Measurements from ENCODE around the gene TBX10.

The TBX10 gene

GRCh38 chr11:67680696-67681470, 41.3 kb upstream of the TBX10 start:
- H3K4me2 ChIP-seq (ENCODE audit: low read depth, low read length, poor library complexity, severe bottlenecking): no peak overlapping the region
- H3K79me2 ChIP-seq (ENCODE audit: insufficient read depth, low read length): no peaks in the 10 kb centered on the region
- H3K27me3 ChIP-seq (ENCODE audit: low read length): no peaks in the 10 kb centered on the region
- no peak overlapping the region for H2AFZ ChIP-seq (ENCODE audit: low read depth, low read length, severe bottlenecking)
- no peak overlapping the region for H3K27ac ChIP-seq (ENCODE audit: low read depth, low read length)
- no peaks in the 10 kb centered on the region for H4K20me1 ChIP-seq (ENCODE audit: low read depth, low read length)
- H3K4me3 ChIP-seq (ENCODE audit: insufficient read depth, low read length, poor library complexity, severe bottlenecking): no peak overlapping the region
- no peaks in the 10 kb centered on the region for H3K9me3 ChIP-seq (ENCODE audit: insufficient read depth, low read length)
- H3K9me2 ChIP-seq (replicated peaks; ENCODE audit: insufficient read depth, low read length): no peaks in the 10 kb centered on the region
- no peaks in the 10 kb centered on the region for H3F3A ChIP-seq (ENCODE audit: insufficient read depth)
- H3K36me3 ChIP-seq (ENCODE audit: low read length): no peaks in the 10 kb centered on the region
- TF ChIP-seq CTCF (IDR thresholded peaks at IDR 0.05; ENCODE audit: insufficient read depth, low read length, poor library complexity, severe bottlenecking): no peak
- no peak for TF ChIP-seq EZH2phosphoT487 (conservative IDR thresholded peaks at IDR 0.05; ENCODE audit: low read length)
- no peak overlapping the region for H3K9ac ChIP-seq (ENCODE audit: low read length)

GRCh38 chr11:67675058-67675747, 35.6 kb upstream of the TBX10 start:
- Histone ChIP-seq H3K27ac (ENCODE audit: low read depth, low read length) (no peak overlapping the region), H3K4me3 (ENCODE audit: insufficient read depth, low read length, poor library complexity, severe bottlenecking) (no peak overlapping the region), H3K27me3 (ENCODE audit: low read length) (no peaks in the 10 kb centered on the region), H4K20me1 (ENCODE audit: low read depth, low read length) (no peaks in the 10 kb centered on the region), H3K9me2 (replicated peaks; ENCODE audit: insufficient read depth, low read length) (no peaks in the 10 kb centered on the region), H3K9ac (ENCODE audit: low read length) (no peak overlapping the region), H3K79me2 (ENCODE audit: insufficient read depth, low read length) (no peaks in the 10 kb centered on the region), H3K9me3 (ENCODE audit: insufficient read depth, low read length) (no peaks in the 10 kb centered on the region), H3K36me3 (ENCODE audit: low read length) (no peaks in the 10 kb centered on the region), H3K4me2 (ENCODE audit: low read depth, low read length, poor library complexity, severe bottlenecking) (no peak overlapping the region), H2AFZ (ENCODE audit: low read depth, low read length, severe bottlenecking) (no peak overlapping the region), H3F3A (ENCODE audit: insufficient read depth) (no peaks in the 10 kb centered on the region)
- TF ChIP-seq CTCF (IDR thresholded peaks at IDR 0.05; ENCODE audit: insufficient read depth, low read length, poor library complexity, severe bottlenecking): no peak
- TF ChIP-seq EZH2phosphoT487 (conservative IDR thresholded peaks at IDR 0.05; ENCODE audit: low read length): no peak

GRCh38 chr11:67674442-67674871, 34.9 kb upstream of the TBX10 start, which contains the start of gene ALDH3B2:
TSS of gene ALDH3B2 (minus strand) at chr11:67674623. CDS start at chr11:67666935, 7,688 bp downstream.
- no peak within 1 kb of the TSS for H3K4me3 ChIP-seq (ENCODE audit: insufficient read depth, low read length, poor library complexity, severe bottlenecking)

More at GRCh38 chr11:67674442-67674871, 34.9 kb upstream of the TBX10 start, which contains the start of gene ALDH3B2:
- Histone ChIP-seq H2AFZ (ENCODE audit: low read depth, low read length, severe bottlenecking) (no peak within 1 kb of the TSS), H3K27me3 (ENCODE audit: low read length) (no peaks in the 10 kb centered on the region), H3K36me3 (ENCODE audit: low read length) (no peaks in the 10 kb centered on the region), H3K9me2 (replicated peaks; ENCODE audit: insufficient read depth, low read length) (no peaks in the 10 kb centered on the region), H3K9ac (ENCODE audit: low read length) (no peak within 1 kb of the TSS), H4K20me1 (ENCODE audit: low read depth, low read length) (no peaks in the 10 kb centered on the region), H3K27ac (ENCODE audit: low read depth, low read length) (no peak within 1 kb of the TSS), H3K9me3 (ENCODE audit: insufficient read depth, low read length) (no peaks in the 10 kb centered on the region), H3K79me2 (ENCODE audit: insufficient read depth, low read length) (no peaks in the 10 kb centered on the region), H3F3A (ENCODE audit: insufficient read depth) (no peaks in the 10 kb centered on the region), H3K4me2 (ENCODE audit: low read depth, low read length, poor library complexity, severe bottlenecking) (no peak within 1 kb of the TSS)
- no peak for TF ChIP-seq CTCF (IDR thresholded peaks at IDR 0.05; ENCODE audit: insufficient read depth, low read length, poor library complexity, severe bottlenecking)
- TF ChIP-seq EZH2phosphoT487 (conservative IDR thresholded peaks at IDR 0.05; ENCODE audit: low read length): no peak
